GM21737 (cell line): ENCODE data around the gene TCF3.
"Not testable (repeated sequence)": the region's sequence is repeated elsewhere in the genome, so short reads cannot be mapped to it uniquely, and the experiment has no call there.

Source experiments
- ATAC-seq: cut with Tn5 transposase; IDR thresholded peaks from one replicate; pipeline ENCODE4 v1.9.1; 2021; ENCODE audit warnings: mild to moderate bottlenecking, moderate library complexity; ENCODE audit not compliant: unreplicated experiment

The TCF3 gene

GRCh38 chr19:1672769-1673644 is 20.6 kb upstream of the TCF3 start:
- no peak for ATAC-seq

GRCh38 chr19:1672038-1672768 is 19.8 kb upstream of the TCF3 start:
- no peak for ATAC-seq

GRCh38 chr19:1671716-1672037 is 19.3 kb upstream of the TCF3 start:
- no peak for ATAC-seq

- ATAC-seq: not testable (repeated sequence)
Observed at GRCh38 chr19:1670747-1671146, 18.3 kb upstream of the TCF3 start.

- peak; percentile 43 for ATAC-seq
Observed at GRCh38 chr19:1668486-1669270, 16.3 kb upstream of the TCF3 start.

GRCh38 chr19:1668048-1668485 is 15.7 kb upstream of the TCF3 start:
- no peak for ATAC-seq

- ATAC-seq: no peak
Observed at GRCh38 chr19:1665565-1666047, 13.2 kb upstream of the TCF3 start.

GRCh38 chr19:1663852-1664251 is 11.4 kb upstream of the TCF3 start:
- ATAC-seq: no peak

- not testable (repeated sequence) for ATAC-seq
Observed at GRCh38 chr19:1663227-1663626, 10.8 kb upstream of the TCF3 start.

- no peak for ATAC-seq
Observed at GRCh38 chr19:1661995-1662394, 9.6 kb upstream of the TCF3 start.

- no peak for ATAC-seq
Observed at GRCh38 chr19:1659084-1659427, 6.6 kb upstream of the TCF3 start.

- ATAC-seq: no peak
Observed at GRCh38 chr19:1658150-1659083, 6.0 kb upstream of the TCF3 start.

- ATAC-seq: no peak
Observed at GRCh38 chr19:1657746-1658145, 5.3 kb upstream of the TCF3 start.

- no peak for ATAC-seq
Observed at GRCh38 chr19:1656988-1657536, 4.6 kb upstream of the TCF3 start.

- ATAC-seq: no peak
Observed at GRCh38 chr19:1655987-1656608, 3.7 kb upstream of the TCF3 start.

GRCh38 chr19:1655131-1655981 is 2.9 kb upstream of the TCF3 start:
- ATAC-seq: no peak

- no peak for ATAC-seq
Observed at GRCh38 chr19:1654178-1654792, 1.9 kb upstream of the TCF3 start.

GRCh38 chr19:1653300-1653628 is 849 bp upstream of the TCF3 start:
- no peak for ATAC-seq
